ENCODE results near the gene CPA4.
A peak's percentile ranks its signal among the peaks of the same experiment; 100 is the strongest.

The CPA4 gene

DNA sequence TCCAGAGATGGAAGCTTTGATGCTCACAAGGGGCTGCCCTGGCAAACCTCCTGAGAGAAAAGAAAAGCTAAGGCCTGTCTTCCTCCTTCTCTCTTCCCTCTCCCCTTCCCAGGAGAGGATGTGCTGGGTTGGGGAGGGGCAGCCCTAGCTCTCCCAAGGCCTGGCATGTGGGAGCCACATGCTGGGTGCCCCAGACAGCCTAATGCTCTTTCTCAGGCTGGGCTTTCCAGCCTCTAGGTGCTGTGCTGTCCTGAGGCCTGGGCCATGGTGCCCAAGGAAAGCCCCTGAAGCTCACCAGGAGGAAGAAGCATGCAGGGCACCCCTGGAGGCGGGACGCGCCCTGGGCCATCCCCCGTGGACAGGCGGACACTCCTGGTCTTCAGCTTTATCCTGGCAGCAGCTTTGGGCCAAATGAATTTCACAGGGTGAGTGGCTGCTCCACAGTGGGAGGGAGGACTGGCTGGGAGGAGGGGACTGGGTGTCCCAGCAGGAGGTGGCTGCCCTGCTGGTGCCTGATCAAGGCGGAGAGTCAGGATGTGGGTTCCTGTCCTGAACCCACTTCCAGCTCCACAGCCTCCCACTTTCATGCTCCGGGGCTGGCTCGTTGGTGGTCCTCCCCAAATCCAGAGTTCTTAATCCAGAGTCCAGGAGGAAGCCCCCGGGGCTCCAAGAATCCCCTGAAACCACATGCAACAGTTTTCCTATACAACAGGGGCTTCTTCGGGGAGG, 53.4 kb downstream of the CPA4 start:
- no peak for DNase-seq

DNA sequence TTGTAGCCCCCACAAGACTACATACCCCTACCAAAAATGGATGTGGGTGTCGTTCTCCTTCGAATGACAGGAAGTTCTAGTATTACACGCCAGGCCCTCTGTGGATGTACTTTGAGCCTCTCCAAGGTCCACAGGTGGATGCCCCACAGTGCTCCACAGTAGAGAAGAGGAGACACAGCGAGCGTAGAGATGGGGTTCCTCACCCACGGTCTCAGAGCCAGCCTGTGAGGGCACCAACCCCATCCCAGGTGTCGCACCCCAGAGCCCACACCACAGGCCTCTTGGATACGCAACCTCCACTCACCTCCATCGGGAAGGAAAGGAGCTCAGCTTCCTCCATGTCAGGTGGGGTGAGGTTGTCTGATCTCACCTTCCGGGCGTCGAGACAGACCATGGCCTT, 54.0 kb downstream of the CPA4 start:
- DNase-seq, result no peak

GRCh38 chr7:130349911-130350782, 57.2 kb downstream of the CPA4 start:
- no peak for DNase-seq

DNA sequence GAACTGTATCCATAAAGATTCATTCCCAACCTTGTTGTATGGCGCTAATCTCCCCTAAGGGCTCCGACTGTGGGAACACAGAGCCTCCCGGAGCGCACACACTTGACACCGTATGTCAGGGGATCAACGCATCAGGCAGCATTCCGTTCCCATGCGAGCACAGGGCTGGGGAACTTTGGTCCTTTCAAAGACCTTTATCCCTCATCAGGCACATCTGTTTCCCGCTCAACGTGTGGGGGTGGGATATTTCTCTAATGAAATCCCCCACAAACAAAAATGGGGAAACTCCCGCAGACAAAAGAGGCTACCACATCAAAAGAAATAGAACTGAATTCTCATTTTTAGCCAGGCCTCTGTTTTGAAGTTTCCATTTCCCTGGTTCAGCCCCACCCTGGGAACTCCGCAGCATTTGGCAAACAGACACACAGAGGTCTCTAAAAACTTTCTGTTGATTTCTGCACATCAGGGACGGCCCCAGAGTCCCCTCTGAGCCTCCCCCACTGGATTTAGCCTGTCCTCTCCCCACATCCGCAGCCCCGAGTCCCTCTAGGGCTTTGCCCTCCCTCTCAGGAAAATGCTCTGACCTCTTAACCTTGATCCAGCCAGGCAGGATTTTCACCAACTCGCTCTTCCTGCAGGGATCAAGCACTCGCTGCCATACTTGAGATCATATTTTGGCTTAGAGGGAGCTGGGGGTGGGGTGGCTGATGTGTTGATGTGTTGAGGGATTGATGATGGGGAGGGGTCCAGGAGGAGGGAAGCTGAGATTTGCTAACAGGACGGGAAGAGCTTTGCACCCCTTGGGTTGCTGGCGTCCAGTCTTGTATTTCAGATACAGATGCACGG, 58.2 kb downstream of the CPA4 start:
- peak; percentile 89 for DNase-seq

DNA sequence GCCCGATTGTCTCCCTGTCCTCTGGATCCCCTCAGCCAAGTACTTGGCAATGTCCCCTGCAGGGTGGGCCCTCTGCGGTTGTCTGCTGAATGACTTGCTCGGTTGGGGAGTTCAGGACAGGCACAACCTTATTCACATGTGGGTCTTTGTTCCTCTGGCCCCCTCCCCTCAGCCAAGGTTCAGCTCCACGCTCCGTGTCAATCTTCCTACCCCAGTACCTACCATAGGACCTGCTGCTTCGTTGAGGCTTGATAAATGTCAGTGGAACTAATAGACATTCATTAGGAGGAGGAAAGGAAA, 58.8 kb downstream of the CPA4 start:
- no peak for DNase-seq

DNA sequence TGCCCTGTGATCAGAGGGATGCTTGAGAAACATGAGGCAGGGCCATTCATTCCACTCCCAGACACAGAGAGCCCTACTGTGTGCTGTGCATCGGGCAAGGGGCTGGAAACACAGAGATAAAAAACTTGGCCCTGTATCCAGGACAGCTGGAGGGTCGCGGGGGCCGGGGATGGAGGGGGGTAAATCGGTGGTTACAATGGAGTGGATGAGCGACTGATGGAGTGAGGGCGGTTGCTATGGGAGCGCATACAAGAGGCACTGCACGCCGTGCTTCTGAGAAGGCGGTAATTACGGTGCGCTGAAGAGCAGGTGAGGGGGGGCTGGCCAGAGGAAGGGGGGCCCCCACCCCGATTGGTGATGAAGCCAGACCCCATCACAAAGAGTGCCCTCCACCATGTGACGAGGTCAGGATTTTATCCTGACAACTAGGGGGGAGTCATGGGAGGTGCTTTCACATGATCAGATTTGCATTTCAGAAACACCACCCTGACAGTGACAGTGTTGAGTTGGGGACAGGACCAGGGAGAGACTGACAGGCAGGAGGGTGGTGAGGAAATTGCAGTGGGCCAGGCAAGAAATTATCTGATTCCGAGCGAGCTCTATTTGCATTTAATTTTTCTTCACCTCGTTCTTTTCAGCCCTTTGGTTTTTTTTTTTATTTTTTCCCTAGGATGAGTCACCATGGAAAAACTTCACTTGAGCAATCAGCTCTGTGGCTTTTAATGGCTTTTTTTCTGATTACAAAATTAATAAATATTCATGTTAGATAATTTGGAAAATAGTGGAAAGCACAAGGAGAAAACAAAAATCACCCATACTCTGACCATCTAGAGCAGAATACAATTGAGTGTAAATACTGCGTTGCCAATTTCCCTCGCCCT, 59.5 kb downstream of the CPA4 start:
- peak; percentile 57 for DNase-seq

- DNase-seq, result peak; percentile 42
Measured at GRCh38 chr7:130353196-130353595, 60.2 kb downstream of the CPA4 start.

- peak; percentile 93 for DNase-seq
Measured at GRCh38 chr7:130356121-130356875, 63.3 kb downstream of the CPA4 start.

- DNase-seq, result peak; percentile 79
Measured at GRCh38 chr7:130356876-130357611, 64.1 kb downstream of the CPA4 start.

DNA sequence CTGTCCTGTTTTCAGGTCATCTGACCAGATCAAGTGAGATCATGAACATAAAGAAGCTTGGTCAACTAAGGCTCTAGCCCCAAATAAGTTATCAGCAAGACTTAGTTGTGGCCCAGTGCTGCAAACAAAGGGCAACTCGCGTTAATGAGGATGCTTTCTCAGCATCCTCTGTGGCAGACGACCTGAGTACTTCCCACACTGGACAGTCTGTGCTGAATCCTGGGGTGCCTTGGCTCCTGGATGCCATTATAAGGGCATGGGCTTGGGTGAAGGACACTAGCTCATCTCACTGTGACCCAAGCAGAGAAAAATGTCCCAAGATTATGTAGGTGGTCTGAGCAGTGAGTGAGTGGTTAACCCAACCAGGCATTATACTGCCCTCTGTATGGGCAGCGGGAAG, 65.5 kb downstream of the CPA4 start:
- peak; percentile 30 for DNase-seq

- DNase-seq, result peak; percentile 24
Measured at GRCh38 chr7:130359276-130359857, 66.4 kb downstream of the CPA4 start.

DNA sequence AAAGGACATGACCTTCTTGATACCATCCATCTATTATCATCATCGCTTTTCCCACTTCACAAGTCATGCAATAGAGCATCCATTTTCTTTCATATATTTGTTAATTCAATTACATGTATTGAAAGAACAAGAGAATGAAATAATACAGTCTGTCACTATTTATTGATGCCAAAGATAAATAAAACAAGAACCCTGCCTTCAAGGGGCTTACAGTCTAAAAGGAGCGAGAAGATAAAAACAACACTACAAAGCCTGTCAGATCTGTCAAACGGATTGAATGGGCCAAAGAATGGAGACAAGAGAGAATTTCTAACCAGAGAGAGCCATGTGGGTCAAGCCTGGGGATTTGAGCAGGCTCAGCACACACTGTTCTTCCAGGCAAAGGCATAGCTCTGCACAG, 67.6 kb downstream of the CPA4 start:
- DNase-seq, result no peak

DNA sequence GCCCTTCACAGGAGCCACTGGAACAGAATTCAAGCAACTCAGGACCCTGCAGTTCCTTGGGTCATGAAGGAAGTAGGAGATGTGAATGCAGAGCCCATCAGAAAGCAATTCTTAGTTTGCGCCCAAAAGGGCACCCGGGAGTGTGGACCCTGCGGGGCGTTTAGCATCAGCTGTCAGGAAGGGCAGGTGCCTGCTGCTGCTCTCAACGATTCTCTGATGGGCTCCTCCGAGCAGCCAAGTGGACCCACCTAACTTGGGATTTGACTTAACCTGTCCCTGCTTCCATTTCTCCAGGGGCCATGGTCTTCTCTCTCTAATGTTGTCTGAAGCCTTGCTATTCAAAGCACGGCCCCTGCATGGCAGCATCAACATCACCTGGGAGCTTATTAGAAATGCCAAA, 68.7 kb downstream of the CPA4 start:
- peak; percentile 13 for DNase-seq

GRCh38 chr7:130362251-130362816, 69.4 kb downstream of the CPA4 start:
- DNase-seq, result peak; percentile 30

DNA sequence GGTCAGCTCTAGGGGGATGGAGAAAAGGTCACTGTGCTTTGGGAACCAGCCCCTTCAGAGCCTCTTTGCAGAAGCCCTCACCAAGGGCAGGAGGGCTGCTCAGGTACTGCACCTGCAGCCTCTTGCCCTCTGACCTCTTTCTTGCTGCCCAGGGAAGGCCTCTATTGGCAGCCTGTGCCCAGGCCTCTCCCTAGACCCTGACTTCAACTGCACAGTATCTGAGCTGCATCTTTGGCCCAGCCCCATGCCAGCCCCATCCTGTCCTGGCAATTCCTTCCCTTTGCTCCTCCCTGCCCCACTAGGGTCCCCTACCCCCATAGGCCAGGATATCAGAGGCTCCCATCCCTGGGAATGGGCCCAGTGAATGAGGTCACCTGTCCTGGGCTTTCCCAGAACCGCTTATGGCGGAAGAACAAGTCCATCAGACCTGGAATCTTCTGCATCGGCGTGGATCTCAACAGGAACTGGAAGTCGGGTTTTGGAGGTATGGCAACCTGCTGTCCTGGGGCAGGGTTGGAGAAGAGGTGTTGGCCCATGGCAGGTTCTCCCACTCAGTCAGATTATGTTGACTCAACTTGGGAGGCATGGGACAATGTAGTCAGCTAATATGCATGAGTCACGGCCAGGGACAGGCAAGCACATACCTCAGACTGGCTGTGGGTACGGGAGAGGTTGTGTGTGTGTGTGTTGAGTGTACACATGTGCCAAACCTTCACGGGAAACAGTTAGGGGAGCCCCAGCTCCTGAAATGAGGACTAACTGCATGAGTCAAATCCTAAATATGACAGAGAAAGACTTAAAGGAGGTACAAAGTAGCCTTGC, 70.3 kb downstream of the CPA4 start:
- DNase-seq, result peak; percentile 42

- DNase-seq, result peak; percentile 42
Measured at GRCh38 chr7:130364451-130364850, 71.5 kb downstream of the CPA4 start.

GRCh38 chr7:130365088-130365487, 72.1 kb downstream of the CPA4 start:
- DNase-seq, result peak; percentile 46

GRCh38 chr7:130365511-130366441, 72.8 kb downstream of the CPA4 start:
- peak; percentile 86 for DNase-seq
